GM21526 (cell line): ENCODE data around the gene LSP1.

Experiments used
- ATAC-seq: cut with Tn5 transposase; IDR thresholded peaks from one replicate; pipeline ENCODE4 v1.9.1; 2021; ENCODE audit warnings: moderate library complexity; ENCODE audit not compliant: unreplicated experiment, low FRiP score

LSP1 gene

GRCh38 chr11:1913271-1914060 lies 60.6 kb downstream of the LSP1 start:
- no peak for ATAC-seq

GRCh38 chr11:1915795-1916131 lies 62.9 kb downstream of the LSP1 start:
- ATAC-seq = no peak

- ATAC-seq = no peak
Measured at GRCh38 chr11:1916132-1916985, 63.5 kb downstream of the LSP1 start.

- ATAC-seq = no peak
Measured at GRCh38 chr11:1916986-1917522, 64.2 kb downstream of the LSP1 start.

- no peak for ATAC-seq
Measured at GRCh38 chr11:1917523-1918435, 64.9 kb downstream of the LSP1 start.

- no peak for ATAC-seq
Measured at GRCh38 chr11:1918436-1919315, 65.8 kb downstream of the LSP1 start.

- no peak for ATAC-seq
Measured at GRCh38 chr11:1919391-1920127, 66.7 kb downstream of the LSP1 start, which contains the start of gene TNNT3. TSS of gene TNNT3 (plus strand) at chr11:1919703. CDS start at chr11:1922875, 3,172 bp downstream.

- no peak for ATAC-seq
Measured at GRCh38 chr11:1920128-1920908, 67.4 kb downstream of the LSP1 start.

GRCh38 chr11:1920909-1921573 lies 68.2 kb downstream of the LSP1 start:
- ATAC-seq = no peak

- no peak for ATAC-seq
Measured at GRCh38 chr11:1921574-1922141, 68.8 kb downstream of the LSP1 start.

GRCh38 chr11:1922481-1923081 lies 69.7 kb downstream of the LSP1 start:
- no peak for ATAC-seq

- ATAC-seq = no peak
Measured at GRCh38 chr11:1923201-1923956, 70.5 kb downstream of the LSP1 start.

GRCh38 chr11:1924181-1924580 lies 71.3 kb downstream of the LSP1 start:
- ATAC-seq = no peak

GRCh38 chr11:1924646-1925372 lies 71.9 kb downstream of the LSP1 start:
- no peak for ATAC-seq

GRCh38 chr11:1925373-1926155 lies 72.7 kb downstream of the LSP1 start:
- no peak for ATAC-seq
